NCI-H2081 treated with DMSO at 0.1 percent for 48 hours (cell line): Measurements from ENCODE around the gene ARHGAP44.

Experiments
- DNase-seq: peaks from one replicate; lab custom pipeline; 2025; lab: John Stamatoyannopoulos, UW

Gene ARHGAP44

GRCh38 chr17:12789481-12790248, at the start of gene ARHGAP44:
TSS of gene ARHGAP44 (plus strand) at chr17:12789498. CDS start at chr17:12789839, 341 bp downstream.
- DNase-seq = no peak

GRCh38 chr17:12739500-12739899, 49.8 kb upstream of the ARHGAP44 start:
- no peak for DNase-seq

GRCh38 chr17:12743046-12743445, 46.3 kb upstream of the ARHGAP44 start:
- no peak for DNase-seq

- no peak for DNase-seq
Observed at GRCh38 chr17:12744298-12744697, 45.0 kb upstream of the ARHGAP44 start.

- DNase-seq = no peak
Observed at GRCh38 chr17:12744786-12745185, 44.5 kb upstream of the ARHGAP44 start.

GRCh38 chr17:12745486-12745885, 43.8 kb upstream of the ARHGAP44 start:
- DNase-seq = no peak

- DNase-seq = no peak
Observed at GRCh38 chr17:12756786-12757185, 32.5 kb upstream of the ARHGAP44 start.

GRCh38 chr17:12759090-12759489, 30.2 kb upstream of the ARHGAP44 start:
- no peak for DNase-seq

GRCh38 chr17:12765548-12765947, 23.8 kb upstream of the ARHGAP44 start:
- no peak for DNase-seq

GRCh38 chr17:12768255-12768654, 21.0 kb upstream of the ARHGAP44 start:
- no peak for DNase-seq

GRCh38 chr17:12769981-12770380, 19.3 kb upstream of the ARHGAP44 start:
- DNase-seq = no peak

- no peak for DNase-seq
Observed at GRCh38 chr17:12773153-12773552, 16.1 kb upstream of the ARHGAP44 start.

GRCh38 chr17:12789075-12789480, 220 bp upstream of the ARHGAP44 start:
- DNase-seq = no peak

- no peak for DNase-seq
Observed at GRCh38 chr17:12790249-12791106, 1.2 kb downstream of the ARHGAP44 start.

GRCh38 chr17:12794919-12795532, 5.7 kb downstream of the ARHGAP44 start:
- no peak for DNase-seq

GRCh38 chr17:12800855-12801365, 11.6 kb downstream of the ARHGAP44 start:
- no peak for DNase-seq

GRCh38 chr17:12806630-12807029, 17.3 kb downstream of the ARHGAP44 start:
- no peak for DNase-seq

- no peak for DNase-seq
Observed at GRCh38 chr17:12808723-12809122, 19.4 kb downstream of the ARHGAP44 start.

GRCh38 chr17:12812877-12813276, 23.6 kb downstream of the ARHGAP44 start:
- DNase-seq = no peak

GRCh38 chr17:12813664-12814063, 24.4 kb downstream of the ARHGAP44 start:
- no peak for DNase-seq

- no peak for DNase-seq
Observed at GRCh38 chr17:12814718-12815117, 25.4 kb downstream of the ARHGAP44 start.

GRCh38 chr17:12815642-12816141, 26.4 kb downstream of the ARHGAP44 start:
- DNase-seq = no peak
